GM23338 (cell line): ENCODE measurements around the gene PGM1.

Source experiments
- CREB1 ChIP-seq: fragments of 250-450 bp; sonication (Bioruptor Pico); IDR thresholded peaks from 2 replicates; pipeline ENCODE4 v1.5.0; 2020; ENCODE audit warnings: low read depth, mild to moderate bottlenecking, moderate library complexity
- EZH2 ChIP-seq: fragments of 200-600 bp; sonication (generic); IDR thresholded peaks from one replicate; pipeline ENCODE4 v1.8.0; 2017; ENCODE audit warnings: antibody characterized with exemption, mild to moderate bottlenecking, low read depth; ENCODE audit not compliant: unreplicated experiment
- EZH2phosphoT487 ChIP-seq: fragments of 200-600 bp; sonication (generic); IDR thresholded peaks from one replicate; pipeline ENCODE4 v1.8.1; 2018; ENCODE audit warnings: antibody characterized with exemption; ENCODE audit not compliant: unreplicated experiment
- POLR2AphosphoS5 ChIP-seq: IDR thresholded peaks from 2 replicates; pipeline ENCODE4 v1.6.1; 2016; ENCODE audit warnings: antibody characterized with exemption, low read depth
- TF ChIP-seq, protein P1 (sequence below), 2 experiments: fragments of 200-600 bp in 1 of 2; sonication (generic) in 1 of 2; conservative IDR thresholded peaks; 2 replicates each; pipeline versions ENCODE4 v1.5.1 to v1.6.1; 2016 to 2017; ENCODE audit warnings: antibody characterized with exemption in 2 of 2, low read depth in 2 of 2, mild to moderate bottlenecking in 2 of 2, moderate library complexity in 1 of 2
- TF ChIP-seq, protein P2 (sequence below): IDR thresholded peaks from 2 replicates; pipeline ENCODE4 v1.6.1; 2016; ENCODE audit warnings: antibody characterized with exemption
- TF ChIP-seq, protein P3 (sequence below): fragments of 250-450 bp; sonication (Bioruptor Pico); IDR thresholded peaks from 2 replicates; pipeline ENCODE4 v1.5.0; 2020; ENCODE audit warnings: mild to moderate bottlenecking, moderate library complexity
- TF ChIP-seq, protein P4 (sequence below): IDR thresholded peaks from one replicate; pipeline ENCODE4 v1.6.1; 2018; ENCODE audit warnings: antibody characterized with exemption; ENCODE audit not compliant: unreplicated experiment

DNA sequence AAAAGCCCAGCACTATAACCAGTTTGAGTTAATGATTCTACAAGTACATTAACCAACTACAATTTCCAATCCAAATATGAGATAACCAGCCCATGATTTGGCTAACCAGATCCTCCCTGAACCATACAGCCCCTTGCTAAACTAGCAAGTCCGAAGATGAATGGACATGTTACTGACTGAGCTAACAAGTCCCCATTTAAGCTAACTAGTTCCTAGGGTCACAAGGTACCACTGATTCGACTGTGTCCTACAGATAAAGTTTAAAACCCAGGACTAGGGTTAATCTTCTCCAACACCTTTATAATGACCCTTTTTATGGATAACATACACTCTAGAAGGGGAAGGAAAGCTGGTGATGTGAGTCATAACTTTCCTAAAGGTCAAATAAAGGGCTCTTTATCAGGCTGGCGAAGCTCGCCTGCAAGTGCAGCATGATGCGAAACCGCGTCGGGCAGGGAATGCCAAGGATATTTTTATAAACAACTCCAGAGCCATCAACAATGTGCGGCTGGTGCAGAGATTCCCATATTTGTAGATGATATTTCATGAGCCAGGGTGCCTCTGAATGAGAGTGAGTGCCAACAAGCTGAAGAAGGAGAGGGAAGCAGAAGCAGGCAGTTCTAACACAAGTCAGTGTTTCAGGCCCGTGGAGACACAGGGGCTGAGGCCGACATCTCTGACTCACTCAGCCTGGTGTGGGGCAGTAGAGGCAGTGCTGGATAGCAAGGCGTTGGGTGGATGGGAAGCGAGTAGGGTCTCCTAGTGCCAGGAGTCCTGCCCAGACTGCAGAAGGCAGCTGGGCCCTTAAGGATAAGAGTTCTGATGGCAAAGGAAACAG lies 105.0 kb downstream of the PGM1 start:
- TF ChIP-seq, protein P1, sequence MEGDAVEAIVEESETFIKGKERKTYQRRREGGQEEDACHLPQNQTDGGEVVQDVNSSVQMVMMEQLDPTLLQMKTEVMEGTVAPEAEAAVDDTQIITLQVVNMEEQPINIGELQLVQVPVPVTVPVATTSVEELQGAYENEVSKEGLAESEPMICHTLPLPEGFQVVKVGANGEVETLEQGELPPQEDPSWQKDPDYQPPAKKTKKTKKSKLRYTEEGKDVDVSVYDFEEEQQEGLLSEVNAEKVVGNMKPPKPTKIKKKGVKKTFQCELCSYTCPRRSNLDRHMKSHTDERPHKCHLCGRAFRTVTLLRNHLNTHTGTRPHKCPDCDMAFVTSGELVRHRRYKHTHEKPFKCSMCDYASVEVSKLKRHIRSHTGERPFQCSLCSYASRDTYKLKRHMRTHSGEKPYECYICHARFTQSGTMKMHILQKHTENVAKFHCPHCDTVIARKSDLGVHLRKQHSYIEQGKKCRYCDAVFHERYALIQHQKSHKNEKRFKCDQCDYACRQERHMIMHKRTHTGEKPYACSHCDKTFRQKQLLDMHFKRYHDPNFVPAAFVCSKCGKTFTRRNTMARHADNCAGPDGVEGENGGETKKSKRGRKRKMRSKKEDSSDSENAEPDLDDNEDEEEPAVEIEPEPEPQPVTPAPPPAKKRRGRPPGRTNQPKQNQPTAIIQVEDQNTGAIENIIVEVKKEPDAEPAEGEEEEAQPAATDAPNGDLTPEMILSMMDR (conservative IDR thresholded peaks at IDR 0.05; ENCODE audit: low read depth in 2 of 2), result no peak
- no peak for TF ChIP-seq EZH2phosphoT487
- TF ChIP-seq POLR2AphosphoS5, result no peak
- TF ChIP-seq, protein P2, sequence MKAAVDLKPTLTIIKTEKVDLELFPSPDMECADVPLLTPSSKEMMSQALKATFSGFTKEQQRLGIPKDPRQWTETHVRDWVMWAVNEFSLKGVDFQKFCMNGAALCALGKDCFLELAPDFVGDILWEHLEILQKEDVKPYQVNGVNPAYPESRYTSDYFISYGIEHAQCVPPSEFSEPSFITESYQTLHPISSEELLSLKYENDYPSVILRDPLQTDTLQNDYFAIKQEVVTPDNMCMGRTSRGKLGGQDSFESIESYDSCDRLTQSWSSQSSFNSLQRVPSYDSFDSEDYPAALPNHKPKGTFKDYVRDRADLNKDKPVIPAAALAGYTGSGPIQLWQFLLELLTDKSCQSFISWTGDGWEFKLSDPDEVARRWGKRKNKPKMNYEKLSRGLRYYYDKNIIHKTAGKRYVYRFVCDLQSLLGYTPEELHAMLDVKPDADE, result no peak
- TF ChIP-seq EZH2, result no peak
- TF ChIP-seq CREB1, result no peak
- TF ChIP-seq, protein P3, sequence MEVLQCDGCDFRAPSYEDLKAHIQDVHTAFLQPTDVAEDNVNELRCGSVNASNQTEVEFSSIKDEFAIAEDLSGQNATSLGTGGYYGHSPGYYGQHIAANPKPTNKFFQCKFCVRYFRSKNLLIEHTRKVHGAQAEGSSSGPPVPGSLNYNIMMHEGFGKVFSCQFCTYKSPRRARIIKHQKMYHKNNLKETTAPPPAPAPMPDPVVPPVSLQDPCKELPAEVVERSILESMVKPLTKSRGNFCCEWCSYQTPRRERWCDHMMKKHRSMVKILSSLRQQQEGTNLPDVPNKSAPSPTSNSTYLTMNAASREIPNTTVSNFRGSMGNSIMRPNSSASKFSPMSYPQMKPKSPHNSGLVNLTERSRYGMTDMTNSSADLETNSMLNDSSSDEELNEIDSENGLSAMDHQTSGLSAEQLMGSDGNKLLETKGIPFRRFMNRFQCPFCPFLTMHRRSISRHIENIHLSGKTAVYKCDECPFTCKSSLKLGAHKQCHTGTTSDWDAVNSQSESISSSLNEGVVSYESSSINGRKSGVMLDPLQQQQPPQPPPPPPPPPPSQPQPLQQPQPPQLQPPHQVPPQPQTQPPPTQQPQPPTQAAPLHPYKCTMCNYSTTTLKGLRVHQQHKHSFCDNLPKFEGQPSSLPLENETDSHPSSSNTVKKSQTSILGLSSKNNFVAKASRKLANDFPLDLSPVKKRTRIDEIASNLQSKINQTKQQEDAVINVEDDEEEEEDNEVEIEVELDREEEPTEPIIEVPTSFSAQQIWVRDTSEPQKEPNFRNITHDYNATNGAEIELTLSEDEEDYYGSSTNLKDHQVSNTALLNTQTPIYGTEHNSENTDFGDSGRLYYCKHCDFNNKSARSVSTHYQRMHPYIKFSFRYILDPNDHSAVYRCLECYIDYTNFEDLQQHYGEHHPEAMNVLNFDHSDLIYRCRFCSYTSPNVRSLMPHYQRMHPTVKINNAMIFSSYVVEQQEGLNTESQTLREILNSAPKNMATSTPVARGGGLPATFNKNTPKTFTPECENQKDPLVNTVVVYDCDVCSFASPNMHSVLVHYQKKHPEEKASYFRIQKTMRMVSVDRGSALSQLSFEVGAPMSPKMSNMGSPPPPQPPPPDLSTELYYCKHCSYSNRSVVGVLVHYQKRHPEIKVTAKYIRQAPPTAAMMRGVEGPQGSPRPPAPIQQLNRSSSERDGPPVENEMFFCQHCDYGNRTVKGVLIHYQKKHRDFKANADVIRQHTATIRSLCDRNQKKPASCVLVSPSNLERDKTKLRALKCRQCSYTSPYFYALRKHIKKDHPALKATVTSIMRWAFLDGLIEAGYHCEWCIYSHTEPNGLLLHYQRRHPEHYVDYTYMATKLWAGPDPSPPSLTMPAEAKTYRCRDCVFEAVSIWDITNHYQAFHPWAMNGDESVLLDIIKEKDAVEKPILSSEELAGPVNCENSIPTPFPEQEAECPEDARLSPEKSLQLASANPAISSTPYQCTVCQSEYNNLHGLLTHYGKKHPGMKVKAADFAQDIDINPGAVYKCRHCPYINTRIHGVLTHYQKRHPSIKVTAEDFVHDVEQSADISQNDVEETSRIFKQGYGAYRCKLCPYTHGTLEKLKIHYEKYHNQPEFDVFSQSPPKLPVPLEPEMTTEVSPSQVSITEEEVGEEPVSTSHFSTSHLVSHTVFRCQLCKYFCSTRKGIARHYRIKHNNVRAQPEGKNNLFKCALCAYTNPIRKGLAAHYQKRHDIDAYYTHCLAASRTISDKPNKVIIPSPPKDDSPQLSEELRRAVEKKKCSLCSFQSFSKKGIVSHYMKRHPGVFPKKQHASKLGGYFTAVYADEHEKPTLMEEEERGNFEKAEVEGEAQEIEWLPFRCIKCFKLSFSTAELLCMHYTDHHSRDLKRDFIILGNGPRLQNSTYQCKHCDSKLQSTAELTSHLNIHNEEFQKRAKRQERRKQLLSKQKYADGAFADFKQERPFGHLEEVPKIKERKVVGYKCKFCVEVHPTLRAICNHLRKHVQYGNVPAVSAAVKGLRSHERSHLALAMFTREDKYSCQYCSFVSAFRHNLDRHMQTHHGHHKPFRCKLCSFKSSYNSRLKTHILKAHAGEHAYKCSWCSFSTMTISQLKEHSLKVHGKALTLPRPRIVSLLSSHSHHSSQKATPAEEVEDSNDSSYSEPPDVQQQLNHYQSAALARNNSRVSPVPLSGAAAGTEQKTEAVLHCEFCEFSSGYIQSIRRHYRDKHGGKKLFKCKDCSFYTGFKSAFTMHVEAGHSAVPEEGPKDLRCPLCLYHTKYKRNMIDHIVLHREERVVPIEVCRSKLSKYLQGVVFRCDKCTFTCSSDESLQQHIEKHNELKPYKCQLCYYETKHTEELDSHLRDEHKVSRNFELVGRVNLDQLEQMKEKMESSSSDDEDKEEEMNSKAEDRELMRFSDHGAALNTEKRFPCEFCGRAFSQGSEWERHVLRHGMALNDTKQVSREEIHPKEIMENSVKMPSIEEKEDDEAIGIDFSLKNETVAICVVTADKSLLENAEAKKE (CRISPR knock-in tag), result no peak
- TF ChIP-seq, protein P4, sequence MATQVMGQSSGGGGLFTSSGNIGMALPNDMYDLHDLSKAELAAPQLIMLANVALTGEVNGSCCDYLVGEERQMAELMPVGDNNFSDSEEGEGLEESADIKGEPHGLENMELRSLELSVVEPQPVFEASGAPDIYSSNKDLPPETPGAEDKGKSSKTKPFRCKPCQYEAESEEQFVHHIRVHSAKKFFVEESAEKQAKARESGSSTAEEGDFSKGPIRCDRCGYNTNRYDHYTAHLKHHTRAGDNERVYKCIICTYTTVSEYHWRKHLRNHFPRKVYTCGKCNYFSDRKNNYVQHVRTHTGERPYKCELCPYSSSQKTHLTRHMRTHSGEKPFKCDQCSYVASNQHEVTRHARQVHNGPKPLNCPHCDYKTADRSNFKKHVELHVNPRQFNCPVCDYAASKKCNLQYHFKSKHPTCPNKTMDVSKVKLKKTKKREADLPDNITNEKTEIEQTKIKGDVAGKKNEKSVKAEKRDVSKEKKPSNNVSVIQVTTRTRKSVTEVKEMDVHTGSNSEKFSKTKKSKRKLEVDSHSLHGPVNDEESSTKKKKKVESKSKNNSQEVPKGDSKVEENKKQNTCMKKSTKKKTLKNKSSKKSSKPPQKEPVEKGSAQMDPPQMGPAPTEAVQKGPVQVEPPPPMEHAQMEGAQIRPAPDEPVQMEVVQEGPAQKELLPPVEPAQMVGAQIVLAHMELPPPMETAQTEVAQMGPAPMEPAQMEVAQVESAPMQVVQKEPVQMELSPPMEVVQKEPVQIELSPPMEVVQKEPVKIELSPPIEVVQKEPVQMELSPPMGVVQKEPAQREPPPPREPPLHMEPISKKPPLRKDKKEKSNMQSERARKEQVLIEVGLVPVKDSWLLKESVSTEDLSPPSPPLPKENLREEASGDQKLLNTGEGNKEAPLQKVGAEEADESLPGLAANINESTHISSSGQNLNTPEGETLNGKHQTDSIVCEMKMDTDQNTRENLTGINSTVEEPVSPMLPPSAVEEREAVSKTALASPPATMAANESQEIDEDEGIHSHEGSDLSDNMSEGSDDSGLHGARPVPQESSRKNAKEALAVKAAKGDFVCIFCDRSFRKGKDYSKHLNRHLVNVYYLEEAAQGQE, result no peak
